PC-3 (cell line): ENCODE data around the gene JPH4. TPM values are rescaled to one million over a fixed set of nuclear protein-coding genes. Genes with fewer than 3 reads are reported as not detected.

Experiments used
- ATAC-seq: fragments of 200-7000 bp; cut with Tn5 transposase; 2 replicates; pipeline ENCODE4 v1.9.1; 2020; ENCODE audit warnings: mild to moderate bottlenecking, moderate library complexity
- BruUV-seq: library from RNA; stranded (reverse); fragments of 400-500 nt; replicated peaks from 2 replicates; lab custom pipeline; 2021; lab: Mats Ljungman, UMichigan
- CTCF ChIA-PET: fragments of 300-600 bp; sonication (Branson Sonifier 250); formaldehyde crosslinking; loops from one replicate; lab custom pipeline; 2022; ENCODE audit warnings: antibody characterized with exemption; lab: Charles Lee
- POLR2A ChIA-PET: fragments of 300-600 bp; sonication (Branson Sonifier 250); formaldehyde crosslinking; loops from one replicate; lab custom pipeline; 2022; ENCODE audit warnings: antibody characterized with exemption; ENCODE audit not compliant: unreplicated experiment; lab: Charles Lee
- DNase-seq: peaks from one replicate; pipeline ENCODE4 v3.0.0-alpha.2; 2015
- H2AFZ ChIP-seq: fragments of 300-600 bp; sonication (generic); 2 replicates; pipeline ENCODE4 v1.6.0; 2016; ENCODE audit warnings: antibody characterized with exemption, low read length
- H3F3A ChIP-seq: fragments of 300-600 bp; sonication (generic); one replicate; pipeline ENCODE4 v1.6.0; 2017; ENCODE audit warnings: antibody characterized with exemption, low read length, control low read depth, mild to moderate bottlenecking; ENCODE audit not compliant: unreplicated experiment
- H3K27ac ChIP-seq: fragments of 300-600 bp; sonication (generic); 2 replicates; pipeline ENCODE4 v1.5.1; 2016; ENCODE audit warnings: mild to moderate bottlenecking, low read length
- H3K27me3 ChIP-seq: fragments of 300-600 bp; sonication (generic); 2 replicates; pipeline ENCODE4 v1.6.1; 2016; ENCODE audit warnings: low read length, mixed read lengths
- H3K36me3 ChIP-seq: fragments of 300-600 bp; sonication (generic); 2 replicates; pipeline ENCODE4 v1.6.1; 2016; ENCODE audit warnings: low read depth, mixed run types, low read length, mixed read lengths
- H3K4me1 ChIP-seq: fragments of 300-600 bp; sonication (generic); 2 replicates; pipeline ENCODE4 v1.5.1; 2016; ENCODE audit warnings: low read length; ENCODE audit not compliant: insufficient read depth
- H3K4me2 ChIP-seq: fragments of 300-600 bp; sonication (generic); 2 replicates; pipeline ENCODE4 v1.6.0; 2016; ENCODE audit warnings: low read length
- H3K4me3 ChIP-seq: fragments of 300-600 bp; sonication (generic); 2 replicates; pipeline ENCODE4 v1.5.1; 2016; ENCODE audit warnings: mild to moderate bottlenecking, low read length, mixed read lengths
- H3K79me2 ChIP-seq: fragments of 300-600 bp; sonication (generic); 2 replicates; pipeline ENCODE4 v1.6.1; 2017; ENCODE audit warnings: low read length, mixed read lengths
- H3K9ac ChIP-seq: fragments of 300-600 bp; sonication (generic); 2 replicates; pipeline ENCODE4 v1.6.0; 2016; ENCODE audit warnings: mild to moderate bottlenecking, low read length
- H3K9me2 ChIP-seq: fragments of 300-600 bp; sonication (generic); replicated peaks from 2 replicates; pipeline ENCODE4 v1.6.1; 2016; ENCODE audit warnings: mixed run types, low read length, mixed read lengths
- H3K9me3 ChIP-seq: fragments of 300-600 bp; sonication (generic); 2 replicates; pipeline ENCODE4 v1.6.1; 2016; ENCODE audit warnings: low read length, mixed read lengths
- H4K20me1 ChIP-seq: fragments of 300-600 bp; sonication (generic); 2 replicates; pipeline ENCODE4 v1.6.1; 2016; ENCODE audit warnings: low read length, mixed read lengths
- EZH2 ChIP-seq: fragments of 300-600 bp; sonication (generic); IDR thresholded peaks from one replicate; pipeline ENCODE4 v1.6.1; 2017; ENCODE audit warnings: antibody characterized with exemption, mild to moderate bottlenecking, low read length; ENCODE audit not compliant: unreplicated experiment
- EZH2phosphoT487 ChIP-seq: fragments of 300-600 bp; sonication (generic); IDR thresholded peaks from 2 replicates; pipeline ENCODE4 v1.6.1; 2018; ENCODE audit warnings: mild to moderate bottlenecking, antibody characterized with exemption, low read length, borderline replicate concordance
- intact Hi-C: fragments of 100-400 bp; cut with micrococcal nuclease; formaldehyde crosslinking; loops from 2 replicates; pipeline ENCODE4 v1.9.0; 2023
- total RNA-seq: library from RNA; depleted of rRNA; stranded (reverse); fragments of >200 nt; gene quantifications from 2 replicates; pipeline ENCODE4 v1.2.3, GENCODE V29; 2014
- TF ChIP-seq, protein P1 (sequence below): fragments of 300-600 bp; sonication (generic); conservative IDR thresholded peaks from 2 replicates; pipeline ENCODE4 v1.5.1; 2017; ENCODE audit warnings: antibody characterized with exemption, low read depth, mild to moderate bottlenecking, low read length

Gene JPH4
- total RNA-seq, 1 experiment from 2014 or later, result not detected

DNA sequence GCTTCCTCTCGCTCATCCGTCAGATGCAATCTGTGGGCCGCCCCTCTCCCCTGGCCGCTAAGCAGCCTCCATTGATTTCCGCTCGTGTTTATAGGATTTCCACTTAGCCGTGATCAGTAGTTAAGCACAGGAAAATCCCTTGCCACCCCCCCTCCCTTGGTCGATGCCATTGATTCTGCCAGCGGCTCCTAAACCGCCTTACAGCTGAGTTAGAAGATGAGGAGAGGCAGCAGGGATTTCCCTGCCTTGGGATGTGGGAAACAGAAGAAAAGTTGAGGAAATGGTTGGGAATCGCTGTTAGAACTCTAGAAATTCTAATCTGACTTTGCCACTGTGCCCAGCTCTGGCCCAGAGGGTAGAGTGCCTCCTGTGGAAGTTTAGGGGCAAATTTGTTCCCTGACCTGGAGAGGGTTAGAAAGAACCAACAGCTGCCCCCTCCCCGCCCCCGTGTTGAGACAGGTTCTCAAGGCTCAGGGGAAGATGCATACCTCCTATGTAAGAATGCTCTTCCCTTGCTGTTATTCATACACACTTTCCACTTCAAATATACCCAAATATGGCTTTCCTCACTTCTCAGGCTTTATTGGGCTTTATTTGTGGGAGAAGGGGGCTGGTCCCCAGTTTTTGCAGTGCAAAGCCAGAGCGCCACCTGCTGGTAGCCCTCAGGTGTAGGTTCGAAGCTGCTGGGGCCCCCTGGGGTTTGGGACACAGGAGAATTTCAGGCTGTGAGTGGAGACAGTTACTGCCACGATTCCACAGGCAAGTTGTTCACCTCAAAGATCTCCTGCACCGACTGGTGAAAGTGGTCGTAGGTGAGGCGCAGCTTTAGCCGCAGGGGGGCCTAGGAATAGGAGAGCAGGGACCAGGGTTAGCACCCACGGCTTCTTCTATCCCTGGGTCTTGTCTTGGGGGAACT is 19.3 kb downstream of the JPH4 start:
- TF ChIP-seq EZH2 (no peak), EZH2phosphoT487 (no peak)
- TF ChIP-seq, protein P1, sequence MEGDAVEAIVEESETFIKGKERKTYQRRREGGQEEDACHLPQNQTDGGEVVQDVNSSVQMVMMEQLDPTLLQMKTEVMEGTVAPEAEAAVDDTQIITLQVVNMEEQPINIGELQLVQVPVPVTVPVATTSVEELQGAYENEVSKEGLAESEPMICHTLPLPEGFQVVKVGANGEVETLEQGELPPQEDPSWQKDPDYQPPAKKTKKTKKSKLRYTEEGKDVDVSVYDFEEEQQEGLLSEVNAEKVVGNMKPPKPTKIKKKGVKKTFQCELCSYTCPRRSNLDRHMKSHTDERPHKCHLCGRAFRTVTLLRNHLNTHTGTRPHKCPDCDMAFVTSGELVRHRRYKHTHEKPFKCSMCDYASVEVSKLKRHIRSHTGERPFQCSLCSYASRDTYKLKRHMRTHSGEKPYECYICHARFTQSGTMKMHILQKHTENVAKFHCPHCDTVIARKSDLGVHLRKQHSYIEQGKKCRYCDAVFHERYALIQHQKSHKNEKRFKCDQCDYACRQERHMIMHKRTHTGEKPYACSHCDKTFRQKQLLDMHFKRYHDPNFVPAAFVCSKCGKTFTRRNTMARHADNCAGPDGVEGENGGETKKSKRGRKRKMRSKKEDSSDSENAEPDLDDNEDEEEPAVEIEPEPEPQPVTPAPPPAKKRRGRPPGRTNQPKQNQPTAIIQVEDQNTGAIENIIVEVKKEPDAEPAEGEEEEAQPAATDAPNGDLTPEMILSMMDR, result peak; percentile 98
- intact Hi-C loops, result loop anchor here (10.0 kb wide), 1 partner anchor 484 kb away; no protein-coding TSS in a partner anchor
- no peak overlapping the region for H3K27ac ChIP-seq
- ChIA-PET CTCF (interaction anchor here (1.3 kb wide), 1 partner anchor 81 kb away, joined by 4 read pairs; no protein-coding TSS in a partner anchor), POLR2A (no interaction called here)
- H3K9ac ChIP-seq, result no peak overlapping the region
- no peaks in the 10 kb centered on the region for H3K27me3 ChIP-seq
- H3K4me1 ChIP-seq, result peaks cover 32% of the 10 kb centered on the region
- H2AFZ ChIP-seq, result no peak overlapping the region
- H3K4me3 ChIP-seq, result no peak overlapping the region
- ATAC-seq (no peak), DNase-seq (peak; percentile 48)
- no TSS peak for BruUV-seq
- H3K4me2 ChIP-seq, result no peak overlapping the region
- no peaks in the 10 kb centered on the region for H3K9me3 ChIP-seq
- H3K79me2 ChIP-seq, result peaks cover 26% of the 10 kb centered on the region
- no peaks in the 10 kb centered on the region for H4K20me1 ChIP-seq
- no peaks in the 10 kb centered on the region for H3K9me2 ChIP-seq
- H3F3A ChIP-seq, result no peaks in the 10 kb centered on the region
- peaks cover 11% of the 10 kb centered on the region for H3K36me3 ChIP-seq

DNA sequence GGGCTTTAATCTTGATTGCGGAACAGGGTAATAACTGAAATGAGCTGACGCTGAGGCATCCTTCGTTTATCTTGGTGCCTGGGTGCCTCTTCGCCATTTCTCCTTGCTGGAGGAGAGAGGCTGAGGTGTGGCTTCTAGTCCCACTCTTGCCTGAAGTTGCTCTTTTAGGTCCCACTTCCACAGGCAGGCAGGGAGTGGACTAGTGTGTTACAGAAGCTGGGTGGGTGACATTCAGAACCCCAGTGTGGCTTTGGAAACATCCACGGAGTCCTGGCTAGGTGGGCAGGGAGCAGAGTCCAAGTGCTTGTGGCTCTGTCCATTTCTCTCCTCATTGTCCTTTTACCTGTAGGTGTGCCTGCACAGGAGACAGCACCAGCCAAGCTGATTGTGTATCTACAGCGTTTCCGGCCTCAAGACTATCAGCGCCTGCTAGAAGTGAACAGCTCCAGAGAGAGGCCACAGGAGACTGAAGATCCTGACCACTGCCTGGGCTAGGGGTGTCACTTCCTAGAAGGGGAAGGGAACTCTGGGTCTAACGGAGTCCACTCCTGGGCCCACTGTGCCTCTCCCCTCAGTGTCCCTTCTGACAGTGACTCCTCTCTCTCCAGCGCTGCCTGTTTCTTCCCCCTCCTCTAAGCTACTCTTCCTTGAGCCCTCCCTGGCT is 20.1 kb downstream of the JPH4 start:
- TF ChIP-seq EZH2phosphoT487, result no peak
- TF ChIP-seq, protein P1, result no peak
- no peak for TF ChIP-seq EZH2
- Histone ChIP-seq H3K27me3 (no peaks in the 10 kb centered on the region), H3K79me2 (peaks cover 26% of the 10 kb centered on the region), H3K9ac (no peak overlapping the region), H3K36me3 (peaks cover 9% of the 10 kb centered on the region; the same call in 1 of the 2 replicates), H3K9me2 (no peaks in the 10 kb centered on the region), H3K4me2 (peak overlapping the region; percentile 92; the same call in 1 of the 2 replicates), H3K9me3 (no peaks in the 10 kb centered on the region), H2AFZ (no peak overlapping the region), H3K4me1 (peaks cover 32% of the 10 kb centered on the region), H3K27ac (no peak overlapping the region), H3K4me3 (no peak overlapping the region; the same call in 1 of the 2 replicates), H3F3A (no peaks in the 10 kb centered on the region), H4K20me1 (no peaks in the 10 kb centered on the region)
- POLR2A ChIA-PET, result no interaction called here
- DNase-seq (no peak), ATAC-seq (no peak)
- intact Hi-C loops, result loop anchor here (10.0 kb wide), 1 partner anchor 484 kb away; no protein-coding TSS in a partner anchor
- BruUV-seq, result no TSS peak
- CTCF ChIA-PET, result no interaction called here
